ENCODE results near the gene FBXO27.
A peak's percentile ranks its signal among the peaks of the same experiment; 100 is the strongest.
"Not testable (repeated sequence)": the region's sequence is repeated elsewhere in the genome, so short reads cannot be mapped to it uniquely, and the experiment has no call there.

FBXO27 gene, protein sequence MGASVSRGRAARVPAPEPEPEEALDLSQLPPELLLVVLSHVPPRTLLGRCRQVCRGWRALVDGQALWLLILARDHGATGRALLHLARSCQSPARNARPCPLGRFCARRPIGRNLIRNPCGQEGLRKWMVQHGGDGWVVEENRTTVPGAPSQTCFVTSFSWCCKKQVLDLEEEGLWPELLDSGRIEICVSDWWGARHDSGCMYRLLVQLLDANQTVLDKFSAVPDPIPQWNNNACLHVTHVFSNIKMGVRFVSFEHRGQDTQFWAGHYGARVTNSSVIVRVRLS

DNA sequence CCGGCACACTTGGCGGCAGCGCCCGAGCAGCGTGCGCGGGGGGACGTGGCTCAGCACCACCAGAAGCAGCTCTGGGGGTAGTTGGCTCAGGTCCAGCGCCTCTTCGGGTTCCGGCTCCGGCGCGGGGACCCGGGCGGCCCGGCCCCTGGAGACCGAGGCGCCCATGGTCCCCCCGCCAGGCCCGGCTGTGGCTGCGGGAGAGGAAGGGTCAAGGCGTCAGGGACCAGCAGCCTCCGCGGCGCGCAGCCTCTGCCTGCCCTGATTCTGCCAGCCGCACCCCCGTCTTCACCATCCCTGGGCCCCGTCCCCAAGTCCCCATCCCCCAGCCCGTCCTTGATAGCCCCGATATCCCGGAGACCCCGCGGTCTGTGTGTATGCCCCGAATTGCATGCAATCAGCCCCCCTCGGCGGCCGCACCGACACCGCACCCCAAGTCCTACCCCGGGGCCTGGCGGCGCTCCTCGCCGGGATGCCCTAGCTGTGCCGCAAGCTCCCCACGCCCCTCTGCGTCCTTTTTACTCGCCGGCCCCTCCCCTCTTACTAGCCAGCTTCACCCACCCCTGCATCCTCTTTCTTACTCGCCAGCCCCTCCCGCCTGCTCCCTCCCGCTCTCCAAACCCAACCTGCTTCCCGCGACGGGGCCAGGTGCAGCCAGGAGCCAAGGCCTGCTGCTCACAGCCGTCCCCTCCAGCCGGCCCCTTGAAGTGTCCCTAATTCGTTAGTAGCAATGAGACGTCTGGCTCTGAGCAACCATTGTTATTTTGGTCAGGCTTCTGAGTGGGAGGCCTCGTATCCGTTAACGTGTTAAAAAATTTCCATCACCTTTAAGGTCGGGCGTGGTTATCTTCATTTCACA is at the start of gene FBXO27:
FBXO27 (minus strand) TSS at position 487 of the 856 bp plus-strand sequence; CDS start at position 165, 322 bp downstream.
- DNase-seq (ENCODE audit: low read depth in 3 of 3, low spot score in 1 of 3), result no peak

DNA sequence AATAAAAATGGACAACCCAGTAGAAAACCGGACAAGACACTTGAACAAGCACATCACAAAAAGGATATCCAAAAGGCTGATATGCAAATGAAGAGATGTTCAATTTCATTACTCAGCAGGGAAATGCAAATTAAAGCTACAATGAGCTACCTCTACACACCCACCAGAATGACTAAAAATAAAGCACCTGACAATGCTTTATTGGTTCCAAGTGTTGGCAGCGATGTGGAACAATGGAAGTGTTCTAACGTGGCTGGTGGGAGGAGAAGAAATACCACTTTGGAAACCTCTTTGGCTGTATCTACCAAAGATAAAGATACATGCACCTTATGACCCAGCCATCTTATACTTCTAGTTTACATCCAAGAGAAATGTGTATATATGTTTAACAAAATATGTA is 48.1 kb upstream of the FBXO27 start:
- no peak for DNase-seq (ENCODE audit: low read depth in 3 of 3, low spot score in 1 of 3)

DNA sequence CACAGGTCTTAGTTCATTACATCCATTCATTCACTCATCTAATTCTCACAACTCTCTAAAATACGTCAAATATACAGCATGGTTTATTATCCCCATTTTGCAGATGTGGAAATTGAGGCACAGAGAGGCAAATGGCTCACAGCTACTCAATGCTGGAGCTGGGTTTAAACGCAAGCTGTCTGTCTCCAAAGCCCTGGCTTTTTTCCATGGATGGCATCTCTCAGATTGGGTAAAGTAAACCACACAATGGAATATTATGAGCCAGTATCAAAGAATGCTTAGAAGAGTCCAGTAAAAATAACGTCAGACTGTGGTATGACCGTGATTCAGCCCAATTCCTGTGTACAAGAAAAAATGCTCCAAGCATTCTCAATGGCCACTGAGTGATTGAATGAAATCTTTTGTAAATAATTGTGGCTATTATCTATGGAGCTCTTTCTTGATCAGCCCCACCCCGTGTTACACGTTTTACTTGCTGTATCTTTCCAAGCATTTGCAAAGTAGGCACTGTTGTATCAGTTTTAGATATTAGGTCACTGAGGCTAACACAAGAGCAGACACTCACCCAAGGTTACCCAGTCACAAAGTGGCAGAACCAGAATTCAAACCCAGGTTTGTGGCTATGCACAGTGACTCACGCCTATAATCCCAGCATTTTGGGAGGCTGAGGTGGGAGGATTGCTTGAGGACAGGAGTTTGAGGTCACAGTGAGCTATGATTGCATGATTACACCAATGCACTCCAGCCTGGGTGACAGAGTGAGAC is 46.3 kb upstream of the FBXO27 start:
- no peak for DNase-seq (ENCODE audit: low read depth in 3 of 3, low spot score in 1 of 3)

DNA sequence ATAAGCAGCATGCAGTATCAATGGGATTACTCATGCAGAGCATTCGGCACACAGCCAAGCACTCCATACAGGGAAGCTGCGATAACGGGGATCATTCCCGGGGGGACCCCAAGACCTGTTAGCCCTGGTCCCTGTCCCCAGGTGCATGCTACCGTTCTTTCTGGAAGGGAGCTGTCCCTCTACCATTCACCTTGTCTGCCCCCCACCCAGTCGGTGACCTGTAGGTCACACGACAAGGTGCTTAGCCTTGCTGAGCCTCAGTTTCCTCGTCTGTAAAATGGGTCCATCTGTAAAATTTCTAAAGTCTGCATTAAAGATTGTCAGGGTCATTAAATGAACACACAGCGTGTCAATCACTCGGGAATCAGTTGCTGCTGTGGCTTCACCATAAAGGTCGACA is 45.0 kb upstream of the FBXO27 start:
- DNase-seq (ENCODE audit: low read depth in 3 of 3, low spot score in 1 of 3), result no peak

DNA sequence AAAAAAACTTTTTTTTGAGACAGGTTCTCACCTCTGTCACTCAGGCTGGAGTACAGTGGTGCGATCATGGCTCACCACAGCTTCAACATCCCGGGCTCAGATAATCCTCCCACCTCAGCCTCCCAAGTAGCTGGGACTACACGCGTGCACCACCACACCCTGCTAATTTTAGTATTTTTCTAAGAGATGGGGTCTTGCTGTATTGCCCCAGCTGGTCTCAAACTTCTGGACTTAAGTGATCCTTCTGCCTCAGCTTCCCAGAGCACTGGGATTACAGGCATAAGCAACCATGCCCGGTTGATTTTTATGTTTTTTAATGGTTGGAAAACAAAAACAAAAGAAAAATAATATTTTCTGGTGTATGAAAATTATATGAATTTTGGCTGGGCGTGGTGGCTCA is 42.6 kb upstream of the FBXO27 start:
- DNase-seq (ENCODE audit: low read depth in 3 of 3, low spot score in 1 of 3), result no peak

DNA sequence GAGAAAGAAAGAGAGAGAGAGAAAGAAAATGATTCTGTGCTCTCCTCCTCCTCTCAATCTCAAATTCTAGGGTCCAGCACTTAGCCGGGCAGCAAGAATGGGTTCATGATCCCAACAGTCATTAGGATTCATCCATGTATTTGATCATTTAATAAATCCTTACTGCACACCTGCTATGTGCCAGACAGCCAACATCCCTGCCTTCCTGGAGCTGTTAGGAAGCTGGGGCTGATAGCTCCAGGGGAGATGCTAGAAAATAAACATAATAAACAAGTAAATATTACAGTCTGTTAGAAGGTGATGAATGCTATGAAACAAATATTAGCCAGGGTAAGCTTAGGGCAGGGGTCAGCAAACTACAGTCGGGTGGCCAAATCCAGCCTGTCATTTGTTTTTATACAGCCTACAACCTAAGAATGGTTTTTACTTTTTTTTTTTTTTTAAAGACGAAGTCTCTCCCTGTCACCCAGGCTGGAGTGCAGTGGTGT is 41.9 kb upstream of the FBXO27 start:
- no peak for DNase-seq (ENCODE audit: low read depth in 3 of 3, low spot score in 1 of 3)

DNA sequence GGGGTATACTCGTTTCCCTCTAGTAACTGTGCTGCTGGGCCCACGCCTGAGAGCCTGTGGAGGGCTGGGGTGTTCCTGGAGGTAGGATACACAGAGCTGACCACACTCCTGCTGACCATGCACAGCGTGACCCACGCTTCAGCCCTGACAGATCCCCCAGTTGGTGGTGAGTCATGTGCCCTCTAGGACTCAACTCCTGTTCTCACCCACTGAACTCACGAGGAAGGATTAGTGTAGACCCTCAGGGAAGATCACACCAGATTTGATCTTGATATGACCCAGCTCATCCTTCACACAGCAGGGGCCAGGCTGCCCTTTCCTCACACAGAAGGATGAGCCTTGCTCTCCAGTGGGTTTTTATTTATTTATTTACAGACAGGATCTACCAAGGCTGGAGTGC is 38.5 kb upstream of the FBXO27 start:
- no peak for DNase-seq (ENCODE audit: low read depth in 3 of 3, low spot score in 1 of 3)

DNA sequence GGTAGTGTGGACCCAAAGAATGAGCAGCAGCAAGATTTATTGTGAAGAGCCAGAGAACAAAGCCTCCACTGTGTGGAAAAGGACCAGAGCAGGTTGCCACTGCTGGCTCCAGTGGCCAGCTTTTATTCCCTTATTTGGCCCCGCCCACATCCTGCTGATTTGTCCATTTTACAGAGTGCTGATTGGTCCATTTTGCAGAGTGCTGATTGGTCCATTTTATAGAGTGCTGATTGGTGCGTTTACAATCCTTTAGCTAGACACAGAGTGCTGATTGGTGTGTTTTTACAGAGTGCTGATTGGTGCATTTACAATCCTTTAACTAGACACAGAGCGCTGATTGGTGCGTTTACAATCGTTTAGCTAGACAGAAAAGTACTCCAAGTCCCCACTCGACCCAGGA is 35.9 kb upstream of the FBXO27 start:
- DNase-seq (ENCODE audit: low read depth in 3 of 3, low spot score in 1 of 3), result not testable (repeated sequence)

DNA sequence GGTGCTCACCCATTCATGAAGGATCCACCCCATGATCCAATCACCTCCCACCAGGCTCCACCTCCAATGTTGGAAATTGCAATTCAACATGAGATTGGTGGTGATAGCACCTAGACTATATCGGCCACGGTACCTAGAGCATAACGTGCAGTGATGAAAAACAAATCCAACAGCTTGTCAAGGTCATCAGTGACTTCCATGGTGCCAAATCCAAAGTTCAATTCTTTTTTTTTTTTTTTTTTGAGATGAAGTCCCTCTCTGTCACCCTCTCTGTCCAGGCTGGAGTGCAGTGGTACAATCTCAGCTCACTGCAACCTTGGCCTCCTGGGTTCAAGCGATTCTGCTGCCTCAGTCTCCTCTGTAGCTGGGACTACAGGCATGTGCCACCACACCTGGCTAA is 34.8 kb upstream of the FBXO27 start:
- no peak for DNase-seq (ENCODE audit: low read depth in 3 of 3, low spot score in 1 of 3)

DNA sequence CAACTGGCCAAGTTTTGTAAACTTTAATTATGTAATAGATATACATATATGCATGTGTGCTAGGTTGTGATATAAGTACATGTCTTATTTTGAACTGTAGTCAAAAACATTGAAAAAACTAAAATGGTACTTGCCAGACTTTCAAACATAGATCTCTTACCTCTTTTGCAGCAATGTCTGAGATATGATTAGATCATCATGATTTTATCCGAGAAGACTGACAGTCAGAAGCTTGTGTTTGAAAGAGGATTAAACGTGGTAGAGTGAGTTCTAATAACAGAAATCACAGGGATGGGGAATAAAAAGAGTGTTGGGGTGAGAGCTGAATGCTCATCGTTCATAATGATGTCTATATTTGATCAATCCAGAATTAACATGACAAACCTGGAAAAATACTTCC is 33.6 kb upstream of the FBXO27 start:
- DNase-seq (ENCODE audit: low read depth in 3 of 3, low spot score in 1 of 3), result no peak

DNA sequence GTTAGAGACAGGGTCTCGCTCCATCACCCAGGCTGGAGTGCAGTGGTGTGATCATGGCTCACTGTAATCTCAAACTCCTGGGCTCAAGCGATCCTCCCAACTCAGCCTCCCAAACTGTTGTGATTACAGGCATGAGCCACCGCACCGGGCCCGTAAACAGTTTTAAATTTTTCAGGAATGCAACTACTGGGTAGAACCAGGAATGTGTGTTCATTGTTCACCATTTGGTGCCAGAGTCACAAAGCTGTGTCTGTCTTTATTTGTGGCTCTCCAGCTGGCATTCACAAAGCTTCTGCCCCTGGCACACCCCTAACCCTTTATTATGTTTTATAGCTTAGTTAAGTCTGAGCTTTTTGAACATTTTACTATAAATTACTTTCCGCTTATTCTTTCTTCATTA is 32.1 kb upstream of the FBXO27 start:
- no peak for DNase-seq (ENCODE audit: low read depth in 3 of 3, low spot score in 1 of 3)

DNA sequence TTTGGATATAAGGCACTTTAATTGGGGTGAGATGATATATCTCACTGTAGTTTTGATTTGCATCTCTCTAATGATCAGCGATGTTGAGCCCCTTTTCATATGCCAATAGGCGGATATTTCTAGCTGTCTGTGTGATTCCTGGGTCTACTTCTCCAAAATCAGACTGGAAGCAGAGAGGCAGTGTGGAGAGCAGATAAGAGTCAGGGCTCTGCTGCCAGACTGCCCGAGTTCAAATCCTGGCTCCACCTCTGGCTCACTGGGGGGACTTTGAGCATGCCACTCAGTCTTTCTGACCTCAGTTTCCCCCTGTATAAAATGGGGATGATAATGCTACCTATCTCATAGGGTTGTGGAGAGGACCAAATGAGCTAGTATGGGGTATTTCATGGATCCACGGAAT is 27.8 kb upstream of the FBXO27 start:
- DNase-seq (ENCODE audit: low read depth in 3 of 3, low spot score in 1 of 3), result no peak

DNA sequence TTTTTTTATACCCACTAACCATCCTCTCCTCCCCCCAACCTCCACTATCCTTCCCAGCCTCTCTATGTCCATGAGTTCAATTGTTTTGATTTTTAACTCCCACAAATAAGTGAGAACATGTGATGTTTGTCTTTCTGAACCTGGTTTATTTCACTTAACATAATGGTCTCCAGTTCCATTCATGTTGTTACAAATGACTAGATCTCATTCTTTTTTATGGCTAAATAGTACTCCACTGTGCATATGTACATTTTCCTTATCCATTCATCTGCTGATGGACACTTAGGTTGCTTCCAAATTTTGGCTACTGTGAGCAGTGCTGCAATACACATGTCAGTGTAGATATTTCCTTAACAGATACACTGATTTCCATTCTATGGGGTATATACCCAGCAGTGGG is 27.0 kb upstream of the FBXO27 start:
- no peak for DNase-seq (ENCODE audit: low read depth in 3 of 3, low spot score in 1 of 3)

DNA sequence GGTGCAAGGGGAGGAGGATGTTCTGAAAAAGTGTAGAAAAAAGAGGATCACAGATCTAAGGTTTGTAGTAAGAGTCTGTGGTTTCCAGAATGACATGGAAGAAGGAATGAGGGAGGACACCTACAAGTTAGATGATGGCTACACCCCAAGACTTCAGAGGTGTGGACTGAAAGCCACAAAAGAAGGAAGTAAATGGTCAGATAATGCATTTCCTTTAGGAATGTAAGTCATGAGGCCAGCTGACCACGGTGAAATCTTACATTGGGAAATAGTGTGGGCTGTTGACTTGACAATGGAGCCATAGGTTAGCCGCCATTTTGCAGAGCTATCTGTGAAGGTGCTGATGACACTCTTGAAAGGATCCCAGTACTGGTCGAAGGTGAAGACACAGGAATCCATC is 25.3 kb upstream of the FBXO27 start:
- no peak for DNase-seq (ENCODE audit: low read depth in 3 of 3, low spot score in 1 of 3)

DNA sequence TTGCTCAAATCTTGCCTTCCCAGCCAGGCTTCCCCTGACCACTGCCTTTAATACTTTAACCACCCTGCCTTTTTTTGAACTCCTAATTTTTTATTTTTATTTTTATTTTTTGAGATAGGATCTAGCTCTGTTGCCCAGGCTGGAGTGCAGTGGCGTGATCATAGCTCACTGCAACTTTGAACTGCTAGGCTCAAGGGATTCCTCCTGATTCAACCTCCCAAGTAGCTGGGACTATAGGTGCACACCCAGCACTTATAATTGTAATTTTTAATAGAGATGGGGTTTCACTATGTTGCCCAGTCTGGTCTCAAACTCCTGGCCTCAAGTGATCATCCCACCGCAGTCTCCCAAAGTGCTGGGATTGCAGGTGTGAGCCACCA is 21.7 kb upstream of the FBXO27 start:
- no peak for DNase-seq (ENCODE audit: low read depth in 3 of 3, low spot score in 1 of 3)

DNA sequence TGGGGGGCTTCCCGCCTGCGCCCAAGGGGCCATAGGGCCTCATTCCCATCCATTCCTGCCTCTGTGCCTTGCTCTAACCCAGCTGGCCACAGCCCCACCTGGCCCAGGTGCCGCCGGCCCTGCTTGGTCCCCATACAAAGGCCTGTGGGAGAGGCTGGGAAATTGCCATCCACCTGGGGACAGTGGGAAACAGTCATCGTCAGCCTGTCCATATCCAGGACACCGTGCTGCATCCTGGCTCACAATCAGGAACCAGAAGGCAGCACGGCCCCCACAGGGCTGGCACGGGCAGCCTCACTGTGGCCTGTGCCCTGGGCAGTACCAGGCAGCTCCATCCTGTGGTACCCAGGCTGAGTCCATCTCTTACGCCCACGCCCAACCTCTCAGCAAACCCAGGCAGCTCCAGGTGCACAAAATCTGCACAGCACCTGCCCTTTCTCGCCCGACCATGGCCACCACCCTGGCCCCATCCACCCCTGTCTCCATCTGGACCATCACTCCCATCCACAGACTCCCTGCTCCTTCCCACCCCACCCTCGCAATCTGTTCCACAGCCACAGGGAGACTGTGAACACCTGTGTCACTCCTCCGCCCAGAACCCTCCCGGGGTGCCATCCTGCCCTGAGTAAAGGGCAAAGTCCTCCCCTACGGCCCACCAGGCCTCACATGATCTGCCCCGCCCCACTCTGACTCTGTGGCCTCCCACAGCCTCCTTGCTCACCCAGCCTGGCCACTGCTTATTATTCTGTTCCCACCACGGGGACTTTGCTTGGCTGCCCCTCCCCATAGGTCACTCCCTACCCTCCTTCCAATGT is 21.1 kb upstream of the FBXO27 start:
- no peak for DNase-seq (ENCODE audit: low read depth in 3 of 3, low spot score in 1 of 3)

DNA sequence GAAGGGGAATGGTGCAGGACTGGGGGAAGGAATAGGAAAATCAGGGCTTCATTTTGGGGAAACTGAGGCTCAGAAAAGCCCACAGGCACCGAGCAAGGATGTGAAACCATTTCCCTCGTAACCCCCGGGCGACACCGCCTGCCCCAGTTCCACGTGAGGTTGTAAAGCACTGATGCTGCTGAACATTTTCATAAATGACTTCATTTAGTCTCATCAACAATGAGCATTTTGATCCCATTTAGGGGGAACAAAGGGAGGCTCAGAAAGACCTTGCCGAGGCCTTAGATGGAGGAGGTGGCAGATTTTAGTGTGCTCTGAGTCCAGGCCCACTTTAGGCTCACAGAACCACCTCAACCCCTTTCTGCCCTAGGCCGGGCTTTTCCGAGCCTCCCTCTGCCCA is 20.5 kb upstream of the FBXO27 start:
- DNase-seq (ENCODE audit: low read depth in 3 of 3, low spot score in 1 of 3), result no peak

DNA sequence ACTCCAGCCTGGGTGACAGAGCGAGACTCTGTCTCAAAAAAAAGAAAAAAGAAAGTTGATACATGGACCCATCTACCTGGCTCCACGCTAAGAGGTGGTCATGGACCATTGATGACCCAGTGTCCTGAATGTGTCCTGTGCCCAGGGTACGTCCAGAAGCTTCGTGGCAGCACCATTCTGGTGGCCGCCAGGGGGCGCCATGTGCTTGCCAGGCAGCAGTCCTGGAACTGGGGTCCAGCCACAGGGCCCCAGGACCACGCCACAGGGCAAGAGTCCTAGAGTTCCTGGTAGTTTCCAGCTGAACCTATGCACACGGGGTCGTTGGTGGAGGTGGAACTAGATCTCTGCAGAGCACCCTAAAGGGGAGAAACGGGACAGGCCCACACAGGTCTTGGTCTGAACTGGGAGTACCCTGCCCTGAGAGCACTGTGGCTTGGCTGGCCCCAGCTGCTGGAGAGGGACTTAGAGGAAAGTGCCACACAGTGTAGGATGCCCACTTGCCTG is 19.9 kb upstream of the FBXO27 start:
- peak; percentile 22 to 56 (median 47) for DNase-seq (ENCODE audit: low read depth in 3 of 3, low spot score in 1 of 3)

DNA sequence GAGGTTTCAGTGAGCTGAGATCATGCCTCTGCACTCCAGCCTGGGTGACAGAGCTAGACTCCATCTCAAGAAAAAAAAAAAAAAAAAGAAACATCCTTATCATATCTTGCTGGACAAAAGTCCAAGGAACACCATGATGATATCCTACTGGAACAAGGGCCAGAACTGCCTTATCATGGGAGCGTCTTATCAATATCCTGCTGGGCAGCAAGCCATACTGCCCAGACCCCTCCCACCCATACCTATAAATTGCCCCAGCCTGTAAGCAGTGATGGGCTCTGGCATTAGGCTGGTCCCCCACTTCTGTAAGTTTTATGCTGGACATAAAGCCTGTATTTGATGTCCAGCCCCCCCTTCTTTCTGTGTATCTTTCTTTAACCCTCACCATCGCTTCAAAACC is 14.7 kb upstream of the FBXO27 start:
- DNase-seq (ENCODE audit: low read depth in 3 of 3, low spot score in 1 of 3), result no peak

DNA sequence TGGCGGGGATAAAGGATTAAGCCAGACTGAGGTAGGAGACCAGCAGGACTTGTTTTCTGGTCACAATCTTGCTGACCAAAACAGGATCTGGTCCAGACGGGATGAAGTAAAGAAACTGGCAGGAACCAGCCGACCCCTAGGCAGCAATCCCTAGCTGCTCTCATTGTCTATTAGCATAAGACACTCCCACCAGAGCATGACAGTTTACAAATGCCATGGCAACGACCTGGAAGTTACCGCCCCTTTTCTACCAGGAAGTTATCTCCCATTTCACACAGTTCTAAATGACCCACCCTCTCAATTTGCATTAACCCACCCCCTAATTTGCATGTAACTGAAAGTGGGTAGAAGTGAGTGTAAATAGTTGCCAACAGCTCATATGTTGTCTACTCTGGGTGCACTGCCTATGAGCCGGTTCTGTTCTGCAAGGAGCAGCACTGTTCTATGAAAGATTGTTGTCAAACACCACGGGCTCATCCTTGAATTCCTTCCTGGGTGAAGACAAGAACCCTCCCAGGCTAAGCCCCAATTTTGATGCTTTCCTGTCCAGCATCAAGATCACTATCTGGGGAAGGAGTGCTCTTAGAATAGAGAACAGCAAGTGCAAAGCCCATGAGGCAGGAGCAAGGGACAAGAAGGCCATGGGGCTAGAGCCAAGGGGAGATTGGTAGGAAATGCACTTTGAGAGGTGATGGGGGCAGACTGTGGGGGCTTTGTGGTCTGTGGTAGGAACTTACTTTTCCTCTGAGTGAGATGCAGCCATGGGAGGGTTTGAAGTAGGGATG is 13.9 kb upstream of the FBXO27 start:
- DNase-seq (ENCODE audit: low read depth in 3 of 3, low spot score in 1 of 3), result no peak
